GM23248 (cell line): ENCODE results near the gene DTX1. TPM values are rescaled to one million over a fixed set of nuclear protein-coding genes. Genes with fewer than 3 reads are reported as not detected.

Experiments
- DNase-seq: peaks from one replicate; pipeline ENCODE4 v3.0.0-alpha.2; 2015
- H2AFZ ChIP-seq: fragments of 200-600 bp; sonication (generic); 2 replicates; pipeline ENCODE4 v1.6.1; 2016; ENCODE audit warnings: antibody characterized with exemption
- H3F3A ChIP-seq: fragments of 200-600 bp; sonication (generic); 2 replicates; pipeline ENCODE4 v1.6.1; 2016; ENCODE audit warnings: mild to moderate bottlenecking, antibody characterized with exemption, mixed run types; ENCODE audit not compliant: insufficient read depth
- H3K27ac ChIP-seq: fragments of 200-600 bp; sonication (generic); 2 replicates; pipeline ENCODE4 v1.5.1; 2016; ENCODE audit warnings: mild to moderate bottlenecking
- H3K27me3 ChIP-seq: fragments of 200-600 bp; sonication (generic); replicated peaks from 2 replicates; pipeline ENCODE4 v1.6.1; 2016; ENCODE audit warnings: mild to moderate bottlenecking; ENCODE audit not compliant: insufficient read depth
- H3K36me3 ChIP-seq: fragments of 200-600 bp; sonication (generic); 2 replicates; pipeline ENCODE4 v1.6.1; 2016; ENCODE audit warnings: low read depth, mild to moderate bottlenecking
- H3K4me1 ChIP-seq: fragments of 200-600 bp; sonication (generic); 2 replicates; pipeline ENCODE4 v1.6.1; 2016; ENCODE audit warnings: mild to moderate bottlenecking; ENCODE audit not compliant: insufficient read depth
- H3K4me2 ChIP-seq: fragments of 200-600 bp; sonication (generic); one replicate; pipeline ENCODE4 v1.6.1; 2016; ENCODE audit warnings: mild to moderate bottlenecking; ENCODE audit not compliant: unreplicated experiment
- H3K4me3 ChIP-seq: fragments of 200-600 bp; sonication (generic); 2 replicates; pipeline ENCODE4 v1.5.1; 2016; ENCODE audit warnings: mild to moderate bottlenecking
- H3K79me2 ChIP-seq: fragments of 200-600 bp; sonication (generic); 2 replicates; pipeline ENCODE4 v1.6.1; 2016; ENCODE audit warnings: mild to moderate bottlenecking; ENCODE audit not compliant: insufficient read depth
- H3K9ac ChIP-seq: fragments of 200-600 bp; sonication (generic); 2 replicates; pipeline ENCODE4 v1.6.1; 2016; ENCODE audit warnings: mild to moderate bottlenecking
- H3K9me2 ChIP-seq: fragments of 200-600 bp; sonication (generic); 2 replicates; pipeline ENCODE4 v1.6.1; 2016; ENCODE audit warnings: mixed run types, mild to moderate bottlenecking, moderate library complexity; ENCODE audit not compliant: insufficient read depth
- H3K9me3 ChIP-seq: fragments of 200-600 bp; sonication (generic); one replicate; pipeline ENCODE4 v1.6.1; 2017; ENCODE audit warnings: low read depth
- H4K20me1 ChIP-seq: fragments of 200-600 bp; sonication (generic); 2 replicates; pipeline ENCODE4 v1.6.0; 2016; ENCODE audit not compliant: insufficient read depth
- EZH2 ChIP-seq: fragments of 200-600 bp; sonication (generic); IDR thresholded peaks from 2 replicates; pipeline ENCODE4 v1.6.1; 2018; ENCODE audit warnings: antibody characterized with exemption, mild to moderate bottlenecking; ENCODE audit not compliant: insufficient read depth, poor library complexity, severe bottlenecking
- EZH2phosphoT487 ChIP-seq: fragments of 200-600 bp; sonication (generic); IDR thresholded peaks from 2 replicates; pipeline ENCODE4 v1.6.1; 2018; ENCODE audit warnings: antibody characterized with exemption, moderate library complexity, mild to moderate bottlenecking, low read depth; ENCODE audit not compliant: insufficient read depth
- WGBS, 2 experiments: methylation state at CpG; one replicate each; pipeline ENCODE4 v1.1.6; 2015 to 2017; ENCODE audit warnings: low lambda C conversion rate in 2 of 2, low coverage in 1 of 2; ENCODE audit errors: missing lambda C conversion rate in 2 of 2; 5-methylcytosine and 5-hydroxymethylcytosine counted together
- in situ Hi-C: fragments of 300-500 bp; cut with MboI; formaldehyde crosslinking; loops from 2 replicates; pipeline ENCODE4 v1.15.0; 2020
- polyA plus RNA-seq: library from polyadenylated mRNA; unstranded; fragments of >200 nt; fragmentation: Nextera tagmentation; extraction: Ambion mirVana; gene quantifications from 2 replicates; pipeline ENCODE4 v1.2.1, GENCODE V29; 2016
- total RNA-seq: library from RNA; depleted of rRNA; stranded (reverse); fragments of >200 nt; shearing (Covaris generic); gene quantifications from 2 replicates; pipeline ENCODE4 v1.2.3, GENCODE V29; 2014

DTX1 gene
- total and polyA plus RNA-seq, 2 experiments from 2014 or later, result not detected

- H3K4me1 ChIP-seq, result no peaks in the 10 kb centered on the region
- DNase-seq, result no peak
Measured at GRCh38 chr12:113062502-113063395, 6.2 kb downstream of the DTX1 start.

GRCh38 chr12:113063396-113064350, 7.1 kb downstream of the DTX1 start:
- no peaks in the 10 kb centered on the region for H3K36me3 ChIP-seq
- H3K9me3 ChIP-seq, result no peaks in the 10 kb centered on the region
- no peak overlapping the region for H3K4me2 ChIP-seq
- H4K20me1 ChIP-seq, result no peaks in the 10 kb centered on the region
- DNase-seq, result no peak
- 45 to 59% methylated on average over 6 to 9 of the region's 9 CpGs for WGBS, 2 experiments
- H3K79me2 ChIP-seq, result no peaks in the 10 kb centered on the region
- no peak overlapping the region for H2AFZ ChIP-seq
- no peak for TF ChIP-seq EZH2
- no peak for TF ChIP-seq EZH2phosphoT487
- no peaks in the 10 kb centered on the region for H3K4me1 ChIP-seq
- no peak overlapping the region for H3K27ac ChIP-seq
- no peaks in the 10 kb centered on the region for H3K9me2 ChIP-seq
- H3K9ac ChIP-seq, result no peak overlapping the region
- in situ Hi-C loops, result no loop called here
- H3K4me3 ChIP-seq, result no peak overlapping the region
- H3F3A ChIP-seq, result no peaks in the 10 kb centered on the region
- peaks cover 10% of the 10 kb centered on the region for H3K27me3 ChIP-seq

More at GRCh38 chr12:113062502-113063395, 6.2 kb downstream of the DTX1 start:
- Histone ChIP-seq H3K4me3 (no peak overlapping the region), H4K20me1 (no peaks in the 10 kb centered on the region), H3F3A (no peaks in the 10 kb centered on the region), H3K9ac (no peak overlapping the region), H2AFZ (no peak overlapping the region), H3K9me3 (no peaks in the 10 kb centered on the region), H3K9me2 (no peaks in the 10 kb centered on the region), H3K36me3 (no peaks in the 10 kb centered on the region), H3K27me3 (peaks cover 4% of the 10 kb centered on the region), H3K27ac (no peak overlapping the region), H3K79me2 (no peaks in the 10 kb centered on the region), H3K4me2 (no peak overlapping the region)
- 48 to 50% methylated on average over 21 to 23 of the region's 23 CpGs for WGBS, 2 experiments
- no peak for TF ChIP-seq EZH2
- no peak for TF ChIP-seq EZH2phosphoT487
- in situ Hi-C loops, result no loop called here

GRCh38 chr12:113064395-113065125, 8.0 kb downstream of the DTX1 start:
- no peak overlapping the region for H3K4me3 ChIP-seq
- no peaks in the 10 kb centered on the region for H4K20me1 ChIP-seq
- H3K79me2 ChIP-seq, result no peaks in the 10 kb centered on the region
- H3K4me1 ChIP-seq, result no peaks in the 10 kb centered on the region
- H3K9me3 ChIP-seq, result no peaks in the 10 kb centered on the region
- H3K36me3 ChIP-seq, result no peaks in the 10 kb centered on the region
- H3K4me2 ChIP-seq, result no peak overlapping the region
- H3K9ac ChIP-seq, result no peak overlapping the region
- no peaks in the 10 kb centered on the region for H3F3A ChIP-seq
- no peak overlapping the region for H2AFZ ChIP-seq
- TF ChIP-seq EZH2phosphoT487 (no peak), EZH2 (no peak)
- H3K9me2 ChIP-seq, result no peaks in the 10 kb centered on the region
- DNase-seq, result no peak
- in situ Hi-C loops, result no loop called here
- H3K27ac ChIP-seq, result no peak overlapping the region
- peaks cover 11% of the 10 kb centered on the region for H3K27me3 ChIP-seq
- 28 to 32% methylated on average over 5 of the region's 5 CpGs for WGBS, 2 experiments
